Endothelial cell of umbilical vein (primary cell): ENCODE measurements around the gene TSEN2. TPM values are rescaled to one million over a fixed set of nuclear protein-coding genes. Genes with fewer than 3 reads are reported as not detected.

Source experiments
- BruUV-seq: library from RNA; stranded (reverse); fragments of 400-500 nt; replicated peaks from 2 replicates; lab custom pipeline; 2021; lab: Mats Ljungman, UMichigan
- CTCF ChIA-PET: fragments of 300-600, 350-600 bp; sonication (Branson Sonifier 250); formaldehyde crosslinking; loops from one replicate; lab custom pipeline; 2021; ENCODE audit warnings: antibody characterized with exemption, inconsistent platforms; lab: Charles Lee
- POLR2A ChIA-PET: fragments of 300-600, 350-600 bp; sonication (Branson Sonifier 250); formaldehyde crosslinking; loops from one replicate; lab custom pipeline; 2021; ENCODE audit warnings: antibody characterized with exemption, inconsistent platforms; lab: Charles Lee
- DNase-seq: peaks from one replicate; pipeline ENCODE4 v3.0.0-alpha.2; 2011; ENCODE audit warnings: low read depth, low spot score
- FAIRE-seq: peaks from 2 replicates; lab custom pipeline; 2011; peaks lifted over from hg19 to GRCh38; lab: Jason Lieb, UNC
- H2AFZ ChIP-seq: 2 replicates; pipeline ENCODE4 v1.6.0; 2012; ENCODE audit warnings: low read depth, low read length, control low read depth, inconsistent platforms
- H3K27ac ChIP-seq: 2 replicates; pipeline ENCODE4 v1.5.1; 2011; ENCODE audit warnings: low read depth, mild to moderate bottlenecking, control low read depth, low read length, moderate library complexity; ENCODE audit not compliant: insufficient read depth
- H3K27me3 ChIP-seq, 2 experiments: 2 replicates each; pipeline versions ENCODE4 v1.6.0 to v1.6.1; 2011; ENCODE audit warnings: low read length in 2 of 2, mixed read lengths in 1 of 2; ENCODE audit not compliant: control insufficient read depth in 2 of 2, insufficient read depth in 2 of 2
- H3K36me3 ChIP-seq, 2 experiments: 2 replicates in 1 of 2; 3 replicates in 1 of 2; pipeline ENCODE4 v1.5.1; 2011; ENCODE audit warnings: low read length in 2 of 2, mild to moderate bottlenecking in 1 of 2, moderate library complexity in 1 of 2; ENCODE audit not compliant: control insufficient read depth in 2 of 2, insufficient read depth in 2 of 2; ENCODE audit errors: extremely low read depth in 1 of 2
- H3K4me1 ChIP-seq: 3 replicates; pipeline ENCODE4 v1.5.1; 2011; ENCODE audit warnings: mild to moderate bottlenecking, low read length; ENCODE audit not compliant: control insufficient read depth, insufficient read depth; ENCODE audit errors: extremely low read depth
- H3K4me2 ChIP-seq: 2 replicates; pipeline ENCODE4 v1.6.1; 2011; ENCODE audit warnings: low read length, control low read depth, mixed read lengths; ENCODE audit not compliant: insufficient read depth
- H3K4me3 ChIP-seq, 3 experiments: fragments of 200-600 bp in 1 of 3; sonication (generic), shearing (Covaris generic) in 1 of 3; replicated peaks in 1 of 3; 2 replicates each; pipeline ENCODE4 v1.5.1; 2011 to 2016; ENCODE audit warnings: control low read depth in 3 of 3, low read length in 3 of 3, mild to moderate bottlenecking in 2 of 3, inconsistent platforms in 1 of 3, low read depth in 1 of 3, moderate library complexity in 1 of 3; ENCODE audit not compliant: insufficient read depth in 1 of 3
- H3K79me2 ChIP-seq: 2 replicates; pipeline ENCODE4 v1.6.0; 2012; ENCODE audit warnings: low read length, inconsistent platforms; ENCODE audit not compliant: control insufficient read depth, insufficient read depth
- H3K9ac ChIP-seq: replicated peaks from 2 replicates; pipeline ENCODE3; 2011; ENCODE audit warnings: low read length, control low read depth; ENCODE audit not compliant: insufficient read depth; ENCODE audit errors: extremely low read depth
- H3K9me1 ChIP-seq: replicated peaks from 3 replicates; pipeline ENCODE4 v1.6.0; 2011; ENCODE audit warnings: mild to moderate bottlenecking, low read length; ENCODE audit not compliant: control insufficient read depth, insufficient read depth; ENCODE audit errors: extremely low read depth
- H3K9me3 ChIP-seq: replicated peaks from 2 replicates; pipeline ENCODE4 v1.5.1; 2012; ENCODE audit warnings: low read length, inconsistent platforms; ENCODE audit not compliant: control insufficient read depth, insufficient read depth
- H4K20me1 ChIP-seq: replicated peaks from 2 replicates; pipeline ENCODE3; 2011; ENCODE audit warnings: mild to moderate bottlenecking, low read length; ENCODE audit not compliant: control insufficient read depth, insufficient read depth; ENCODE audit errors: extremely low read depth
- CTCF ChIP-seq, 2 donors: IDR thresholded peaks; 1 replicate in 1 of 2; 2 replicates in 1 of 2; pipeline ENCODE4 v1.5.1; 2011; ENCODE audit warnings: low read length in 2 of 2, mild to moderate bottlenecking in 2 of 2, moderate library complexity in 2 of 2, control low read depth in 1 of 2, inconsistent platforms in 1 of 2, low read depth in 1 of 2; ENCODE audit not compliant: insufficient read depth in 1 of 2; ENCODE audit errors: extremely low read depth in 1 of 2
- EZH2 ChIP-seq: IDR thresholded peaks from 2 replicates; pipeline ENCODE4 v1.6.1; 2012; ENCODE audit warnings: borderline replicate concordance, low read depth, mild to moderate bottlenecking, moderate library complexity, low read length, inconsistent platforms; ENCODE audit not compliant: severe bottlenecking
- FOS ChIP-seq: IDR thresholded peaks from 2 replicates; pipeline ENCODE4 v1.6.1; 2011; ENCODE audit warnings: mild to moderate bottlenecking, low read length, moderate library complexity, borderline replicate concordance; ENCODE audit not compliant: insufficient read depth
- GATA2 ChIP-seq: IDR thresholded peaks from 2 replicates; pipeline ENCODE4 v1.7.0; 2011; ENCODE audit warnings: low read depth, mild to moderate bottlenecking, moderate library complexity, mixed read lengths, low read length; ENCODE audit not compliant: insufficient read length, insufficient read depth
- JUN ChIP-seq: IDR thresholded peaks from 2 replicates; pipeline ENCODE4 v1.6.1; 2011; ENCODE audit warnings: borderline replicate concordance, low read depth; ENCODE audit not compliant: insufficient read length, insufficient read depth
- MAX ChIP-seq: IDR thresholded peaks from 2 replicates; pipeline ENCODE4 v1.6.1; 2011; ENCODE audit not compliant: insufficient read depth, insufficient read length
- MYC ChIP-seq: IDR thresholded peaks from one replicate; pipeline ENCODE4 v1.6.1; 2011; ENCODE audit warnings: mild to moderate bottlenecking, low read depth, low read length
- POLR2A ChIP-seq: IDR thresholded peaks from 2 replicates; pipeline ENCODE4 v1.6.1; 2012; ENCODE audit warnings: low read depth, mild to moderate bottlenecking, control low read depth, low read length
- POLR2AphosphoS5 ChIP-seq: IDR thresholded peaks from 2 replicates; pipeline ENCODE4 v1.6.1; 2012; ENCODE audit warnings: low read depth, mild to moderate bottlenecking, control low read depth, low read length, moderate library complexity; ENCODE audit not compliant: insufficient read depth
- dilution Hi-C: fragments of 300-500 bp; cut with MboI; formaldehyde crosslinking; loops from one replicate; pipeline ENCODE4 v1.15.0; 2019; ENCODE audit warnings: low sequenced_read_pairs; ENCODE audit not compliant: extremely low pct_ligation_motif_present
- intact Hi-C: fragments of 100-400 bp; cut with micrococcal nuclease; formaldehyde crosslinking; loops from one replicate; pipeline ENCODE4 v1.10.0; 2022
- polyA plus RNA-seq, 4 experiments: library from polyadenylated mRNA; depleted of rRNA in 3 of 4; stranded (reverse) in 3 of 4; unstranded in 1 of 4; fragments of >200 nt; gene quantifications; 2 replicates each; pipeline versions ENCODE4 v1.2.1 to v1.2.3, GENCODE V29; 2011 to 2012; ENCODE audit warnings: missing spikeins in 1 of 4
- total RNA-seq: library from RNA; stranded (reverse); gene quantifications from 2 replicates; pipeline ENCODE4 v1.2.3, GENCODE V29; 2021

Gene TSEN2
- total and polyA plus RNA-seq, 2 donors (not counting 3 experiments of a cell fraction or from before 2014, with no cell fraction given): 8.3 to 12.1 TPM

GRCh38 chr3:12515631-12516030, 31.4 kb downstream of the TSEN2 start:
- Histone ChIP-seq H2AFZ (no peak overlapping the region), H3K4me2 (no peak overlapping the region), H3K4me1 (no peaks in the 10 kb centered on the region), H3K27me3 (no peaks in the 10 kb centered on the region), H3K27ac (no peak overlapping the region), H3K9ac (no peak overlapping the region), H3K4me3 (no peak overlapping the region), H3K9me1 (no peaks in the 10 kb centered on the region), H3K9me3 (no peaks in the 10 kb centered on the region), H3K36me3 (no peaks in the 10 kb centered on the region), H4K20me1 (no peaks in the 10 kb centered on the region), H3K79me2 (no peaks in the 10 kb centered on the region)
- dilution Hi-C loops (no loop called here), intact Hi-C loops (no loop called here)
- TF ChIP-seq JUN (no peak), CTCF (IDR thresholded peaks at IDR 0.05; ENCODE audit: extremely low read depth in 1 of 2, insufficient read depth in 1 of 2, low read depth in 1 of 2, low read length in 2 of 2) (no peak), MAX (no peak), EZH2 (no peak), GATA2 (no peak), MYC (no peak), POLR2AphosphoS5 (no peak), FOS (no peak), POLR2A (no peak)
- FAIRE-seq: no peak
- CTCF ChIA-PET: no interaction called here
- no TSS peak for BruUV-seq
- POLR2A ChIA-PET: no interaction called here
- no peak for DNase-seq
